Liver (tissue), 9 donors: ENCODE data around the gene PLXND1. TPM values are rescaled to one million over a fixed set of nuclear protein-coding genes. Genes with fewer than 3 reads are reported as not detected.

Source experiments
- DNase-seq: peaks from one replicate; pipeline ENCODE4 v3.0.0-alpha.2; 2017; ENCODE audit warnings: low spot score
- H3K27ac ChIP-seq, 2 donors: one replicate each; pipeline ENCODE4 v1.7.0; 2013; ENCODE audit warnings: inconsistent platforms in 2 of 2, low read length in 2 of 2, control low read depth in 1 of 2, low read depth in 1 of 2, mild to moderate bottlenecking in 1 of 2
- H3K27me3 ChIP-seq, 4 donors: one replicate each; pipeline versions ENCODE4 v1.6.1 to v1.7.0; 2013; ENCODE audit warnings: low read length in 3 of 4, inconsistent platforms in 1 of 4, mild to moderate bottlenecking in 1 of 4, moderate library complexity in 1 of 4; ENCODE audit not compliant: control insufficient read depth in 4 of 4, insufficient read depth in 4 of 4
- H3K36me3 ChIP-seq, 4 donors: one replicate each; pipeline versions ENCODE4 v1.6.1 to v1.7.0; 2013; ENCODE audit warnings: low read length in 3 of 4, mild to moderate bottlenecking in 3 of 4, low read depth in 1 of 4, moderate library complexity in 1 of 4; ENCODE audit not compliant: control insufficient read depth in 4 of 4, insufficient read depth in 3 of 4
- H3K4me1 ChIP-seq, 4 donors: one replicate each; pipeline versions ENCODE4 v1.6.1 to v1.7.0; 2013; ENCODE audit warnings: low read length in 3 of 4, mild to moderate bottlenecking in 3 of 4, moderate library complexity in 1 of 4; ENCODE audit not compliant: control insufficient read depth in 4 of 4, insufficient read depth in 4 of 4
- H3K4me3 ChIP-seq, 3 donors: one replicate each; pipeline versions ENCODE4 v1.6.1 to v1.7.0; 2013; ENCODE audit warnings: low read length in 3 of 3, control low read depth in 1 of 3, low read depth in 1 of 3, mild to moderate bottlenecking in 1 of 3
- H3K9ac ChIP-seq, 2 donors: one replicate each; pipeline ENCODE4 v1.7.0; 2013; ENCODE audit warnings: low read length in 2 of 2, mild to moderate bottlenecking in 2 of 2, moderate library complexity in 2 of 2, control low read depth in 1 of 2, low read depth in 1 of 2
- H3K9me3 ChIP-seq, 4 donors: one replicate each; pipeline versions ENCODE4 v1.6.1 to v1.7.0; 2013; ENCODE audit warnings: low read length in 3 of 4; ENCODE audit not compliant: control insufficient read depth in 4 of 4
- CTCF ChIP-seq: fragments of 150-350 bp; IDR thresholded peaks from 2 replicates; pipeline ENCODE4 v1.5.1; 2017; ENCODE audit warnings: improper control_type of control experiment, low read depth, low read length; ENCODE audit not compliant: missing input control
- EGR1 ChIP-seq, 2 donors: IDR thresholded peaks; 2 replicates each; pipeline ENCODE4 v1.6.1; 2016 to 2018; ENCODE audit warnings: antibody characterized with exemption in 2 of 2, low read depth in 2 of 2
- FOXA1 ChIP-seq: IDR thresholded peaks from 2 replicates; pipeline ENCODE4 v1.6.1; 2016; ENCODE audit warnings: antibody characterized with exemption
- JUND ChIP-seq, 2 donors: IDR thresholded peaks; 2 replicates each; pipeline ENCODE4 v1.6.1; 2016; ENCODE audit warnings: antibody characterized with exemption in 2 of 2
- MAX ChIP-seq: IDR thresholded peaks from 2 replicates; pipeline ENCODE4 v1.6.1; 2016; ENCODE audit warnings: antibody characterized with exemption
- NR2F2 ChIP-seq: IDR thresholded peaks from 2 replicates; pipeline ENCODE4 v1.6.1; 2016; ENCODE audit warnings: antibody characterized with exemption
- RAD21 ChIP-seq, 2 donors: IDR thresholded peaks; 2 replicates each; pipeline ENCODE4 v1.6.1; 2016; ENCODE audit warnings: antibody characterized with exemption in 2 of 2, mild to moderate bottlenecking in 2 of 2
- RXRA ChIP-seq, 2 donors: IDR thresholded peaks; 2 replicates each; pipeline ENCODE4 v1.6.1; 2017 to 2018; ENCODE audit warnings: antibody characterized with exemption in 2 of 2, mild to moderate bottlenecking in 1 of 2
- SP1 ChIP-seq: IDR thresholded peaks from 2 replicates; pipeline ENCODE4 v1.6.1; 2018; ENCODE audit warnings: antibody characterized with exemption, mild to moderate bottlenecking
- TAF1 ChIP-seq: conservative IDR thresholded peaks from 2 replicates; pipeline ENCODE4 v1.6.1; 2016; ENCODE audit warnings: antibody characterized with exemption, mild to moderate bottlenecking
- WGBS: extraction: QIAGEN DNeasy Blood & Tissue Kit; methylation state at CpG from one replicate; pipeline ENCODE4 v1.1.7; 2013; 5-methylcytosine and 5-hydroxymethylcytosine counted together
- polyA plus RNA-seq, 2 donors: library from polyadenylated mRNA; stranded (reverse) in 1 of 2; unstranded in 1 of 2; fragments of 200-250 nt in 1 of 2; fragments of >200 nt in 1 of 2; fragmentation: Nextera tagmentation in 1 of 2; extraction: Ambion mirVana in 1 of 2; gene quantifications; one replicate each; pipeline versions ENCODE4 v1.2.1 to v1.2.3, GENCODE V29; 2013 to 2015
- total RNA-seq, 2 donors: library from RNA; depleted of rRNA; stranded (reverse); fragments of >200 nt; gene quantifications; one replicate each; pipeline ENCODE4 v1.2.3, GENCODE V29; 2014
- TF ChIP-seq, protein P1 (sequence below): IDR thresholded peaks from 2 replicates; pipeline ENCODE4 v1.6.1; 2016; ENCODE audit warnings: antibody characterized with exemption
- TF ChIP-seq, protein P2 (sequence below): IDR thresholded peaks from 2 replicates; pipeline ENCODE4 v1.6.1; 2016; ENCODE audit warnings: antibody characterized with exemption
- donor health status: healthy.
- donor health status: healthy.
- donor health status: healthy.
- donor health status: healthy.
- donor health status: healthy.

PLXND1 gene
- total and polyA plus RNA-seq, 4 donors = 10.4 to 50.2 (median 32.8) TPM

- TF ChIP-seq, protein P1, sequence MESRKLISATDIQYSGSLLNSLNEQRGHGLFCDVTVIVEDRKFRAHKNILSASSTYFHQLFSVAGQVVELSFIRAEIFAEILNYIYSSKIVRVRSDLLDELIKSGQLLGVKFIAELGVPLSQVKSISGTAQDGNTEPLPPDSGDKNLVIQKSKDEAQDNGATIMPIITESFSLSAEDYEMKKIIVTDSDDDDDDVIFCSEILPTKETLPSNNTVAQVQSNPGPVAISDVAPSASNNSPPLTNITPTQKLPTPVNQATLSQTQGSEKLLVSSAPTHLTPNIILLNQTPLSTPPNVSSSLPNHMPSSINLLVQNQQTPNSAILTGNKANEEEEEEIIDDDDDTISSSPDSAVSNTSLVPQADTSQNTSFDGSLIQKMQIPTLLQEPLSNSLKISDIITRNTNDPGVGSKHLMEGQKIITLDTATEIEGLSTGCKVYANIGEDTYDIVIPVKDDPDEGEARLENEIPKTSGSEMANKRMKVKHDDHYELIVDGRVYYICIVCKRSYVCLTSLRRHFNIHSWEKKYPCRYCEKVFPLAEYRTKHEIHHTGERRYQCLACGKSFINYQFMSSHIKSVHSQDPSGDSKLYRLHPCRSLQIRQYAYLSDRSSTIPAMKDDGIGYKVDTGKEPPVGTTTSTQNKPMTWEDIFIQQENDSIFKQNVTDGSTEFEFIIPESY = no peak
- TF ChIP-seq NR2F2 = no peak
Observed at GRCh38 chr3:129567939-129568338, 38.5 kb downstream of the PLXND1 start (continued).

DNA sequence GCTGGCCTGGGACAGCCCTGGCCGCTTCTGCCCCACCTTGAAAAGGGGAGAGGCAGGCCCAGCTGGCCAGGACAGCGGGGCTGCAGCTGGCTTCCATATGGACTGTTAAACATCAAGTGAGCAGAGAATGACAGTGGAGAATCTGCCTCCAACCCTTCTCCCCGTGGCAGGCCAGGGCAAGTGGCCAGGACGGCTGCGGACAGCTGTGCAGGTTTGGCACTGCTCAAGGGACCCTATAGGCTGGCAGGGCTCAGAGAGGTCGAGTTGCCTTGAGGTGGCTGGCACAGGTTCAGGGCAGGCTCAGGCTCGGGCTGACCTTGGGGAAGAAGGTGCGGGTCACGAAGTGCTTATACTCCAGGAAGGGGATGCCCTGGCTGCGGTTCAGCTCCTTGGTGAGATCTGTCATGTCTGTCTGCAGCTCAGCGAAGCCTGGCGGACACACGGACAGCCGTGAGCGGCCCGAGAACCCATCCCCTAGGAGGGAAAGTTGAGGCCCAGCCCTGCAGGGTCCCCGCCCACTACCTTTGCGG, 39.2 kb downstream of the PLXND1 start:
- no peaks in the 10 kb centered on the region for H3K27me3 ChIP-seq
- H3K4me3 ChIP-seq = no peak overlapping the region
- no peaks in the 10 kb centered on the region for H3K4me1 ChIP-seq
- H3K36me3 ChIP-seq = peaks cover 0 to 3% (median 0%) of the 10 kb centered on the region in 4 donors
- TF ChIP-seq JUND (IDR thresholded peaks at IDR 0.05) (no peak), FOXA1 (no peak), TAF1 (no peak), RAD21 (IDR thresholded peaks at IDR 0.05) (no peak), EGR1 (IDR thresholded peaks at IDR 0.05; ENCODE audit: low read depth in 2 of 2) (no peak), SP1 (no peak), CTCF (no peak), NR2F2 (no peak)
- TF ChIP-seq, protein P2, sequence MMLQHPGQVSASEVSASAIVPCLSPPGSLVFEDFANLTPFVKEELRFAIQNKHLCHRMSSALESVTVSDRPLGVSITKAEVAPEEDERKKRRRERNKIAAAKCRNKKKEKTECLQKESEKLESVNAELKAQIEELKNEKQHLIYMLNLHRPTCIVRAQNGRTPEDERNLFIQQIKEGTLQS = no peak
- 85% methylated on average over 18 of the region's 18 CpGs for WGBS
- H3K27ac ChIP-seq = no peak overlapping the region
- H3K9me3 ChIP-seq = no peaks in the 10 kb centered on the region
- DNase-seq = no peak
- H3K9ac ChIP-seq = no peak overlapping the region

- no peak overlapping the region for H3K9ac ChIP-seq
- H3K27ac ChIP-seq = no peak overlapping the region
- no peaks in the 10 kb centered on the region for H3K27me3 ChIP-seq
- no peaks in the 10 kb centered on the region for H3K9me3 ChIP-seq
- no peak for DNase-seq
- H3K4me1 ChIP-seq = no peaks in the 10 kb centered on the region
- no peak overlapping the region for H3K4me3 ChIP-seq
- H3K36me3 ChIP-seq = peaks cover 0 to 3% (median 0%) of the 10 kb centered on the region in 4 donors
- TF ChIP-seq TAF1 = no peak
- no peak for TF ChIP-seq RXRA (IDR thresholded peaks at IDR 0.05)
- TF ChIP-seq MAX = no peak
- TF ChIP-seq CTCF = no peak
- TF ChIP-seq RAD21 (IDR thresholded peaks at IDR 0.05) = no peak
- 96% methylated on average over 7 of the region's 7 CpGs for WGBS
Observed at GRCh38 chr3:129565902-129566301, 40.6 kb downstream of the PLXND1 start.
